IPS-20b (cell line): ENCODE results near the gene ATF7.

Source experiments
- H3K27ac ChIP-seq: one replicate; pipeline ENCODE4 v1.5.1; 2013; ENCODE audit warnings: low read length
- H3K27me3 ChIP-seq: 2 replicates; pipeline ENCODE4 v1.6.1; 2013; ENCODE audit warnings: mild to moderate bottlenecking, low read length, inconsistent platforms; ENCODE audit not compliant: insufficient read depth
- H3K36me3 ChIP-seq: 2 replicates; pipeline ENCODE4 v1.6.1; 2013; ENCODE audit warnings: low read depth, mild to moderate bottlenecking, inconsistent platforms, low read length, moderate library complexity; ENCODE audit not compliant: insufficient read depth
- H3K4me1 ChIP-seq: 2 replicates; pipeline ENCODE4 v1.6.1; 2013; ENCODE audit warnings: mild to moderate bottlenecking, control low read depth, inconsistent platforms, low read length, moderate library complexity; ENCODE audit not compliant: insufficient read depth
- H3K4me3 ChIP-seq: 2 replicates; pipeline ENCODE4 v1.5.1; 2013; ENCODE audit warnings: mild to moderate bottlenecking, low read length, inconsistent platforms
- H3K9ac ChIP-seq: 2 replicates; pipeline ENCODE4 v1.6.1; 2013; ENCODE audit warnings: low read depth, mild to moderate bottlenecking, inconsistent platforms, low read length, moderate library complexity
- H3K9me3 ChIP-seq: 2 replicates; pipeline ENCODE4 v1.6.1; 2013; ENCODE audit warnings: mild to moderate bottlenecking, low read depth, low read length, inconsistent platforms; ENCODE audit not compliant: insufficient read depth

The ATF7 gene

DNA sequence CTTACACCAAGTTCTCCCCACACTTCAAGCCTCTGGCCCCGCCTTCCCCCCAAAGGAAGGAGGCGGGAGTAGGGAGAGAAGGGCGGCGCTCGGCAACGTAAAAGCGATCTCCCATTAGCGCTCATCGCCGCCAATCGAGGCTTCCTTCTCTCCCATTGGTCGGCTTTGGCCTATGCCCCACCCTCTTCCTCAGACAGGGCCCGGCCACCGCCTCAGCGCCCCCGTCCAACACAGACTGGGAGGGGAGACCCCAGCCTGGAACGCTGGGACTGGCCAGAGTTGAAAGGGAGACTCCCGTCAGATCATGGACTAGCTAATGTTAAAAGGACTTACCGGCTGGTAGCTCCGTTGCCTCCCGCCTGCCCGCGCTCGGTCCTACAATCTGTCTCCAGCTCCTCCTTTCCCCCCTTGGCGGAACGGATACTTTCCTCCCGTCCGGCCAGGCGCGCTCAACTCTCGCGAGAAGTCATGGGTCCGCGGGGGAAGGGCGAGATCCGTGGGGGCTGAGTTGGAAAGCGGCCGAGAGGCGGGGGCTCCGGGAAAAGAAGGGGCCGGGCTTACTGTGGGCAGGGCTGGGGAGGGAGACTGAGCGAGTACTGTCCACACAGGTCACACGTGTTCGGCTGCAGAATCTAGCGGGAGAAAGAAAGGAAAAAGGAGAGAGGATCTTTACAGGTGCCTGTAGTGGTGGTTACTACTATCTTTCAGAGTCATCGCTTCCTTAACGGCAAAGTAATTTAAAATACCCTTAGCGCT is at the start of gene ATF7:
ATF7 (minus strand) TSS at position 437 of the 756 bp plus-strand sequence. CDS start 25,382 bp downstream, outside the sequence.
- peaks cover 16% of the 10 kb centered on the region; the same call in 1 of the 2 replicates for H3K4me1 ChIP-seq
- H3K9ac ChIP-seq = peak within 1 kb of the TSS; percentile 98
- peak within 1 kb of the TSS; percentile 99 for H3K27ac ChIP-seq
- no peaks in the 10 kb centered on the region for H3K9me3 ChIP-seq
- H3K27me3 ChIP-seq = no peaks in the 10 kb centered on the region
- H3K36me3 ChIP-seq = no peaks in the 10 kb centered on the region
- H3K4me3 ChIP-seq = peak within 1 kb of the TSS; percentile 95

DNA sequence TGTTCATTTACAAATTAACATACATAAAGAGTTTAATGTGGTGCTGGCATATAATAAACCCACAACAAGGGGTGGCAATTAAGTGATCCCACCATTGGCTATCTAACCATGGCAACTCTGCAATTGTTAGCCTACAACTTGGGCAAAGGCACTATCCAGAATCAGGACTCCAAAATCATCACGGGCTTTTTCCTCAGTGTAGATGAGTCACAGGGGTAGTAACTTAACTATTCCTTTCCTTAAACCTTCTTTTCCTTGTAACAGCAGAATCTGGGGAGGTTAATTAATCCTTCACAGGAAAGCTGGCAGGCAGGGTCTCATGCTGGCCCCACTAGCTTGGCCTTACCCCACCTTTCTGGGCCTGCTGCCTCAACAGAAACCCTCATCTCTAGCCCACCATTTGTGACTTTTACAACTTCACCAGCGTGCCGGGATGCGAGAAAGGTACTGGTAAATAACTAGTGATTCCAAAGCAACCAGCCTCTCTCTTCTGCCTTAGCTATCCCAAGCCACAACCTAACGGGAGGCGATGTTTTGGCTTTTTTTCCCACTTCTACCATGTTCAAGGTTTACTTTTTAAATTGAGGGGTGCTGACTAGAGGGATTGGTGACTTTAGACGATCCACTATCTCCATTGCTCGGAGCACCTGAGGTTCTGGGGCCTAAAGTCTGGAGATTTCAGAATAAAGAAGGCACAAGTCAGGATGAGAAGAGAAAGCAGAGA is 49.0 kb upstream of the ATF7 start:
- Histone ChIP-seq H3K9me3 (no peaks in the 10 kb centered on the region), H3K4me3 (peak overlapping the region; percentile 92), H3K36me3 (peaks cover 45% of the 10 kb centered on the region), H3K4me1 (peaks cover 21% of the 10 kb centered on the region; the same call in 1 of the 2 replicates), H3K27ac (peak overlapping the region; percentile 95), H3K9ac (peak overlapping the region; percentile 96), H3K27me3 (peaks cover 5% of the 10 kb centered on the region)

DNA sequence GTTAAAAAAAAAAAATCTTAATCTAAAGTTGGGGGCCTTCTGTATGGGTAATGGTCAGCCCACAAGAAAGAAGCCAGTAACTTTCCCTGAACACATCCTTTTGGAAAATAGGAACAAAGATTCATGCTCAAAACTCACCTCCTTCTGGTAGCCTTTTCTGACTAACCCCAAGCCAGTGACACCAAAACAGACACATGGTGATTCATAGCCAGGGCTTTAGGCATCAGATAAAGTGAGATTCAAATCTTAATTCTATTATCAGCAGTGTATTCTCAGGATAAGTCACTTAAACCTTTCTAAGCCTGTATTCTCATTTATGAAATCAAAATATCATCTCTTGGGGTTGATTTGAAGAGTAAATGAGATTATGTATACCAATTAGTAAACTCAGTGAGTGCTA is 44.8 kb upstream of the ATF7 start:
- no peaks in the 10 kb centered on the region for H3K9me3 ChIP-seq
- H3K27ac ChIP-seq = no peak overlapping the region
- no peak overlapping the region for H3K9ac ChIP-seq
- peaks cover 86% of the 10 kb centered on the region for H3K36me3 ChIP-seq
- no peak overlapping the region for H3K4me3 ChIP-seq
- H3K27me3 ChIP-seq = no peaks in the 10 kb centered on the region
- H3K4me1 ChIP-seq = peaks cover 7% of the 10 kb centered on the region; the same call in 1 of the 2 replicates

DNA sequence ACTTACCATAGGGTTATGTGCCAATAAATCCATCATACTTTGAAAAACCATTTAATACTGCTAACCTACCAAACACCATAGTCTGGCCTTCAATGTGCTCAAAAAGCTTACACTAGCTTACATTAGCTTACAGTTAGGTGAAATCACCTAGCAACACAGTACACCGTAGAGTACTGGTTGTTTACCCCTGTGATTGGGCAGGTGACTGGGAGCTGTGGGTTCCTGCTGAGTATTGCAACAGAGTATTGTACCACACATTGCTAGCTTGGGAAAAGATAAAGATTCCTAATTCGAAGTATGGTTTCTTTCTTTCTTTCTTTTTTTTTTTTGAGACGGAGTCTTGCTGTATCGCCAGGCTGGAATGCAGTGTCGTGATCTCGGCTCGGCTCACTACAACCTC is 44.1 kb upstream of the ATF7 start:
- H3K36me3 ChIP-seq = peaks cover 92% of the 10 kb centered on the region
- no peak overlapping the region for H3K4me3 ChIP-seq
- H3K27me3 ChIP-seq = no peaks in the 10 kb centered on the region
- H3K4me1 ChIP-seq = peaks cover 6% of the 10 kb centered on the region; the same call in 1 of the 2 replicates
- no peak overlapping the region for H3K27ac ChIP-seq
- no peaks in the 10 kb centered on the region for H3K9me3 ChIP-seq
- H3K9ac ChIP-seq = no peak overlapping the region

DNA sequence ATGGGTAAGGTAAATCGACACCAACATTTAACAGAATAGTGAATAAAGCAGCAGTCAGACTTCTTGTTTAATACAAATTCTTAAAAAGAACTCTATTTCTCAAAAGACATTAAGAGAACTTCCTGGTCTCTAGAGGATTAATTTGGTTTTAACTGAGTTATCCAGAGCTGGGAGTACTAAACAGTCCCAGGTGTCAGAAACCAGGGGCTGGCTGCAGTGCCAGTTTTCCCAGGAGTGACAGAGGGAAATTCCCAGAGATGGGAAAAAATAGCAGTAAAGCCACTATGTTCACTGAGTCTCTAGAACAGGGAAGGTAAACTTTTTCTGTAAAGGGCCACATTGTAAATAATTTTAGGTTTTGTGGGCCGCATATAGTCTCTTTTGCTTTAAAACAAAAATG is 40.9 kb upstream of the ATF7 start:
- Histone ChIP-seq H3K27me3 (no peaks in the 10 kb centered on the region), H3K4me3 (no peak overlapping the region), H3K27ac (no peak overlapping the region), H3K9ac (no peak overlapping the region), H3K4me1 (no peaks in the 10 kb centered on the region), H3K9me3 (no peaks in the 10 kb centered on the region), H3K36me3 (peaks cover 89% of the 10 kb centered on the region)

DNA sequence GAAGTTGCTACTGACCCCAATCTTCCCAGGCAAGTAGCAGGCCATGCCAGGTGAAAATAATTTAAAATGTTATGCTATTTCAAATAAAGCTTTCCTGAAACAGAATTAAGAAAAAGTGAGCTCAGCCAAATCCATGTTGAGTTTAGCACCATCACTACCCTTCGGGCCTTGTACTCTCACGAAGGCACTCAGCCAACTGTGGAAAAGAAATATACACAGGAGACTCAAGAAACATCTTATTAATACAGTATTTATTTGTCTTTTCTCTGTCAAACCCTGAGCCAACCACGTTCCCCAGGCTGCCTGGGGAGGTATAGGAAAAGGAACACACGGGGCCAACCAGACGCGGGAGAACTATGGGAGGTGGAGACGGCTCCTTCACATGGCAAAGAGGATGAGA is 38.8 kb upstream of the ATF7 start:
- Histone ChIP-seq H3K4me1 (no peaks in the 10 kb centered on the region; the same call in 1 of the 2 replicates), H3K36me3 (peaks cover 70% of the 10 kb centered on the region), H3K27ac (no peak overlapping the region), H3K9ac (no peak overlapping the region), H3K27me3 (no peaks in the 10 kb centered on the region), H3K4me3 (no peak overlapping the region), H3K9me3 (no peaks in the 10 kb centered on the region)

DNA sequence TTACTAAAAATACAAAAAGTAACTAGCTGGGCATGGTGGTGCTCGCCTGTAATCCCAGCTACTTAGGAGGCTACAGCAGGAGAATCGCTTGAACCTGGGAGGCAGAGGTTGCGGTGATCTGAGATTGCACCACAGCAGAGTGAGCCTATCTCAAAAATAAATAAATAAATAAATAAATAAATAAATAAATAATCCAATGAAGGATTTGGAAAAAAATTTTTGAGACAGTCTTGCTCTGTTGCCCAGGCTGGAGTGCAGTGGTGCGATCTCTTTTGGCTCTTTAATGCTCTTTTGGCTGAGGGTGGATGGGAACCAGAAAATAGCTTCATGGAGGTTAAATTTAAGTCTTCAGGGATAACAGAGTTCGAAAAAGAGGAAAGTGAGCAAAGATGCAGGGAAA is 38.0 kb upstream of the ATF7 start:
- no peaks in the 10 kb centered on the region for H3K27me3 ChIP-seq
- peaks cover 7% of the 10 kb centered on the region; the same call in 1 of the 2 replicates for H3K4me1 ChIP-seq
- H3K4me3 ChIP-seq = no peak overlapping the region
- H3K9ac ChIP-seq = no peak overlapping the region
- no peak overlapping the region for H3K27ac ChIP-seq
- no peaks in the 10 kb centered on the region for H3K9me3 ChIP-seq
- H3K36me3 ChIP-seq = peaks cover 62% of the 10 kb centered on the region

- no peaks in the 10 kb centered on the region for H3K27me3 ChIP-seq
- H3K9ac ChIP-seq = peak overlapping the region; percentile 59; the same call in 1 of the 2 replicates
- H3K27ac ChIP-seq = no peak overlapping the region
- H3K4me3 ChIP-seq = no peak overlapping the region
- peaks cover 22% of the 10 kb centered on the region for H3K36me3 ChIP-seq
- no peaks in the 10 kb centered on the region for H3K9me3 ChIP-seq
- H3K4me1 ChIP-seq = peaks cover 18% of the 10 kb centered on the region; the same call in 1 of the 2 replicates
Measured at GRCh38 chr12:53660041-53660440, 33.9 kb upstream of the ATF7 start.

DNA sequence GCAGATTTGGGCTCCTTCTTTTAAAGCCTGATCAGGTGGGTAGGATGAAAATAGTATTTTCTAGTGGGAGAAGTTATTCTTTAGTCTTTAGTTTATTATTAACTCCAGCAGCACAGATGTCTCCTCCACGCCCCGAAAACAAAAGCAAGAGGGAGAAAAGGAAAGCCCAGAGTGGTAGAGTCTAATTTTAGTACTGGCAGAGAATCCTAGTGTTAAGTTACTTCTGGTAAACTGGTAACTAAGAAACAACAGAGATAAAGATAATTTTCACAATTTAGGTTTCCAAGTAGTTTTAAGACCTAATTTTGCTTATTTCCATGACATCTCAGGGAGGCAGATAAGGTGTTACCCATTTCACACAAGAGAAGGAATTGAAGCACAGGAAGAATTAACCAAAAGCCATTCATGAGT is 33.4 kb upstream of the ATF7 start:
- Histone ChIP-seq H3K27ac (no peak overlapping the region), H3K36me3 (peaks cover 17% of the 10 kb centered on the region), H3K4me3 (no peak overlapping the region), H3K4me1 (peaks cover 18% of the 10 kb centered on the region; the same call in 1 of the 2 replicates), H3K9ac (peak overlapping the region; percentile 59; the same call in 1 of the 2 replicates), H3K27me3 (no peaks in the 10 kb centered on the region), H3K9me3 (no peaks in the 10 kb centered on the region)

GRCh38 chr12:53659011-53659551 is 32.9 kb upstream of the ATF7 start:
- no peaks in the 10 kb centered on the region for H3K9me3 ChIP-seq
- H3K4me3 ChIP-seq = no peak overlapping the region
- peak overlapping the region; percentile 59; the same call in 1 of the 2 replicates for H3K9ac ChIP-seq
- peak overlapping the region; percentile 15 for H3K27ac ChIP-seq
- no peaks in the 10 kb centered on the region for H3K27me3 ChIP-seq
- H3K36me3 ChIP-seq = peaks cover 13% of the 10 kb centered on the region
- peaks cover 18% of the 10 kb centered on the region; the same call in 1 of the 2 replicates for H3K4me1 ChIP-seq

DNA sequence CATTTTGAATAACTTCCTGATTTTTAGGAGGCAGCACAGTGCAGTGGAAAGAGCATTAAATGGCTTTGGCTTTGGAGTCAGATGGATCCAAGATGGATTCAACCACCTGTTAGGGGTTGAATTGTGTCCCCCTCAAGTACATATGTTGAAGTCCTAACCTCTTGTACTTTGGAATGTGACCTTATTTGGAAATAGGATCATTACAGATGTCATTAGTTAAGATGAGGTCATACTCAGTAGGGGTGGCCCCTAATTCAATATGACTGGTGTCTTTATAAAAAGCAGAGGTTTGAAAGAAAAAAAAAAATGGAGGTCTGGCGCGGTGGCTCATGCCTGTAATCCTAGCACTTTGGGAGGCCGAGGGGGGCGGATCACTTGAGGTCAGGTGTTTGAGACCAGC is 30.9 kb upstream of the ATF7 start:
- Histone ChIP-seq H3K9ac (no peak overlapping the region), H3K36me3 (no peaks in the 10 kb centered on the region; the same call in 1 of the 2 replicates), H3K4me1 (peaks cover 18% of the 10 kb centered on the region; the same call in 1 of the 2 replicates), H3K9me3 (no peaks in the 10 kb centered on the region), H3K27ac (no peak overlapping the region), H3K4me3 (no peak overlapping the region), H3K27me3 (no peaks in the 10 kb centered on the region)
